ENCODE measurements around the gene NASP.

Gene NASP

GRCh38 chr1:45659222-45659621 lies 75.4 kb downstream of the NASP start:
- no peak overlapping the region for H3K4me2 ChIP-seq (ENCODE audit: low read depth, low read length, poor library complexity, severe bottlenecking)
- no peaks in the 10 kb centered on the region for H3K4me1 ChIP-seq (ENCODE audit: insufficient read depth, low read length, poor library complexity, severe bottlenecking)
- no peak for TF ChIP-seq EZH2phosphoT487 (IDR thresholded peaks at IDR 0.05; ENCODE audit: borderline replicate concordance)
- TF ChIP-seq, protein P1, sequence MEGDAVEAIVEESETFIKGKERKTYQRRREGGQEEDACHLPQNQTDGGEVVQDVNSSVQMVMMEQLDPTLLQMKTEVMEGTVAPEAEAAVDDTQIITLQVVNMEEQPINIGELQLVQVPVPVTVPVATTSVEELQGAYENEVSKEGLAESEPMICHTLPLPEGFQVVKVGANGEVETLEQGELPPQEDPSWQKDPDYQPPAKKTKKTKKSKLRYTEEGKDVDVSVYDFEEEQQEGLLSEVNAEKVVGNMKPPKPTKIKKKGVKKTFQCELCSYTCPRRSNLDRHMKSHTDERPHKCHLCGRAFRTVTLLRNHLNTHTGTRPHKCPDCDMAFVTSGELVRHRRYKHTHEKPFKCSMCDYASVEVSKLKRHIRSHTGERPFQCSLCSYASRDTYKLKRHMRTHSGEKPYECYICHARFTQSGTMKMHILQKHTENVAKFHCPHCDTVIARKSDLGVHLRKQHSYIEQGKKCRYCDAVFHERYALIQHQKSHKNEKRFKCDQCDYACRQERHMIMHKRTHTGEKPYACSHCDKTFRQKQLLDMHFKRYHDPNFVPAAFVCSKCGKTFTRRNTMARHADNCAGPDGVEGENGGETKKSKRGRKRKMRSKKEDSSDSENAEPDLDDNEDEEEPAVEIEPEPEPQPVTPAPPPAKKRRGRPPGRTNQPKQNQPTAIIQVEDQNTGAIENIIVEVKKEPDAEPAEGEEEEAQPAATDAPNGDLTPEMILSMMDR (conservative IDR thresholded peaks at IDR 0.05; ENCODE audit: low read length) = no peak
- H3K27me3 ChIP-seq (ENCODE audit: insufficient read depth, low read length, poor library complexity, severe bottlenecking) = no peaks in the 10 kb centered on the region
- H3K9me3 ChIP-seq (ENCODE audit: insufficient read depth, low read depth, low read length) = no peaks in the 10 kb centered on the region
- H3K4me3 ChIP-seq (ENCODE audit: low read length, poor library complexity, severe bottlenecking) = no peak overlapping the region
- no peak overlapping the region for H2AFZ ChIP-seq (ENCODE audit: low read length)
- peaks cover 71% of the 10 kb centered on the region for H3K36me3 ChIP-seq (ENCODE audit: insufficient read depth, low read length)
- H3K79me2 ChIP-seq (ENCODE audit: insufficient read depth, low read length) = peaks cover 47% of the 10 kb centered on the region
- no peaks in the 10 kb centered on the region for H3K9me2 ChIP-seq (replicated peaks; ENCODE audit: low read depth, low read length)
- no peaks in the 10 kb centered on the region for H3F3A ChIP-seq (ENCODE audit: low read depth)
- no peak overlapping the region for H3K9ac ChIP-seq (ENCODE audit: low read depth, low read length, poor library complexity, severe bottlenecking)
- peaks cover 38% of the 10 kb centered on the region for H4K20me1 ChIP-seq (ENCODE audit: insufficient read depth, low read length, poor library complexity, severe bottlenecking)

DNA sequence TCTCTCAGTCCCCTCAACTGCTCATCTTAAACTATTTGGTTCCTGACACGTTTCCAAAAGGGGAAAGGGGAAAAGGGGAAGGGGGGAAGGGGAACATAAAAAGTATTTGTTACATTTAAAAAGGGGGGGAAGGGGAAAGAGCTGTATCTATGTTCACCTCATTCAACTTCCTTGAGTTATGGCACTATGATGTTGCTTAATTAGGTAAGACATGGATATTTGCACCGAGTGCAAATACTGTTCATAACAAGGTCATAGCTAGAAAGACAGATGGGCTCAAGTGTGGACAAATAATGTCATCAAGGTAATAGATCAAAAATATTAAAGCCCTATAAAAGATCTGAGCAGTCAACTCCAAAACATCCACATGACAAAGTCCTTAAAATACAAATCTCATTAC lies 76.5 kb downstream of the NASP start:
- H3K4me1 ChIP-seq (ENCODE audit: insufficient read depth, low read length, poor library complexity, severe bottlenecking) = no peaks in the 10 kb centered on the region
- H3K9ac ChIP-seq (ENCODE audit: low read depth, low read length, poor library complexity, severe bottlenecking) = no peak overlapping the region
- H2AFZ ChIP-seq (ENCODE audit: low read length) = no peak overlapping the region
- H3K27me3 ChIP-seq (ENCODE audit: insufficient read depth, low read length, poor library complexity, severe bottlenecking) = no peaks in the 10 kb centered on the region
- no peak overlapping the region for H3K4me2 ChIP-seq (ENCODE audit: low read depth, low read length, poor library complexity, severe bottlenecking)
- no peaks in the 10 kb centered on the region for H3K9me3 ChIP-seq (ENCODE audit: insufficient read depth, low read depth, low read length)
- no peak overlapping the region for H3K4me3 ChIP-seq (ENCODE audit: low read length, poor library complexity, severe bottlenecking)
- H3K79me2 ChIP-seq (ENCODE audit: insufficient read depth, low read length) = peaks cover 58% of the 10 kb centered on the region
- TF ChIP-seq EZH2phosphoT487 (IDR thresholded peaks at IDR 0.05; ENCODE audit: borderline replicate concordance) = no peak
- TF ChIP-seq, protein P1 (conservative IDR thresholded peaks at IDR 0.05; ENCODE audit: low read length) = no peak
- H3F3A ChIP-seq (ENCODE audit: low read depth) = no peaks in the 10 kb centered on the region
- H3K36me3 ChIP-seq (ENCODE audit: insufficient read depth, low read length) = peaks cover 62% of the 10 kb centered on the region
- no peaks in the 10 kb centered on the region for H3K9me2 ChIP-seq (replicated peaks; ENCODE audit: low read depth, low read length)
- peaks cover 46% of the 10 kb centered on the region for H4K20me1 ChIP-seq (ENCODE audit: insufficient read depth, low read length, poor library complexity, severe bottlenecking)

DNA sequence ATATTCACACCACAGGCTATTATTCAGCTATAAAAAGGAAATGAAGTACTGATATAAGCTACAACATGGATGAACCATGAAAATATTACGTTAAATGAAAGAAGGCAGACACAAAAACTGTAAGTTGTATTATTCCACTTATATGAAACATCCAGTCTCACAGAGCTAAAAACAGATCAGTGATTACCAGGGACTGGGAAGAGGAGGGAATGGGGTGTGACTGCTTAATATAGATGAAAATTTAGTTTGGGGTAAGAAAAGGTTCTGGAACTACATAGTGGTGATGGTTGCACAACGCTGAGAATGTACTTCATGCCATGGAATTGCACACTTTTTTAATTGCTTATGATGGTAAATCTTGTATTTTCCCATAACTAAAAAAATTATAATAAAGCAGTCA lies 83.0 kb downstream of the NASP start:
- H2AFZ ChIP-seq (ENCODE audit: low read length) = no peak overlapping the region
- H3K4me2 ChIP-seq (ENCODE audit: low read depth, low read length, poor library complexity, severe bottlenecking) = no peak overlapping the region
- H3K79me2 ChIP-seq (ENCODE audit: insufficient read depth, low read length) = peaks cover 100% of the 10 kb centered on the region
- no peak for TF ChIP-seq EZH2phosphoT487 (IDR thresholded peaks at IDR 0.05; ENCODE audit: borderline replicate concordance)
- TF ChIP-seq, protein P1 (conservative IDR thresholded peaks at IDR 0.05; ENCODE audit: low read length) = no peak
- no peaks in the 10 kb centered on the region for H3K4me1 ChIP-seq (ENCODE audit: insufficient read depth, low read length, poor library complexity, severe bottlenecking)
- H3F3A ChIP-seq (ENCODE audit: low read depth) = no peaks in the 10 kb centered on the region
- H3K27me3 ChIP-seq (ENCODE audit: insufficient read depth, low read length, poor library complexity, severe bottlenecking) = no peaks in the 10 kb centered on the region
- H4K20me1 ChIP-seq (ENCODE audit: insufficient read depth, low read length, poor library complexity, severe bottlenecking) = peaks cover 92% of the 10 kb centered on the region
- peaks cover 10% of the 10 kb centered on the region; the same call in 1 of the 2 replicates for H3K36me3 ChIP-seq (ENCODE audit: insufficient read depth, low read length)
- H3K9me3 ChIP-seq (ENCODE audit: insufficient read depth, low read depth, low read length) = no peaks in the 10 kb centered on the region
- no peaks in the 10 kb centered on the region for H3K9me2 ChIP-seq (replicated peaks; ENCODE audit: low read depth, low read length)
- no peak overlapping the region for H3K9ac ChIP-seq (ENCODE audit: low read depth, low read length, poor library complexity, severe bottlenecking)
- H3K4me3 ChIP-seq (ENCODE audit: low read length, poor library complexity, severe bottlenecking) = no peak overlapping the region

Data from Loucy (cell line).